GM18907 (cell line): Measurements from ENCODE around the gene TEP1.
"Not testable (repeated sequence)": the region's sequence is repeated elsewhere in the genome, so short reads cannot be mapped to it uniquely, and the experiment has no call there.

Source experiments
- ATAC-seq: cut with Tn5 transposase; IDR thresholded peaks from one replicate; pipeline ENCODE4 v1.9.1; 2021; ENCODE audit warnings: mild to moderate bottlenecking, moderate library complexity; ENCODE audit not compliant: unreplicated experiment

Gene TEP1

GRCh38 chr14:20391505-20391904, 21.8 kb downstream of the TEP1 start:
- no peak for ATAC-seq

- no peak for ATAC-seq
Measured at GRCh38 chr14:20388159-20388558, 25.1 kb downstream of the TEP1 start.

DNA sequence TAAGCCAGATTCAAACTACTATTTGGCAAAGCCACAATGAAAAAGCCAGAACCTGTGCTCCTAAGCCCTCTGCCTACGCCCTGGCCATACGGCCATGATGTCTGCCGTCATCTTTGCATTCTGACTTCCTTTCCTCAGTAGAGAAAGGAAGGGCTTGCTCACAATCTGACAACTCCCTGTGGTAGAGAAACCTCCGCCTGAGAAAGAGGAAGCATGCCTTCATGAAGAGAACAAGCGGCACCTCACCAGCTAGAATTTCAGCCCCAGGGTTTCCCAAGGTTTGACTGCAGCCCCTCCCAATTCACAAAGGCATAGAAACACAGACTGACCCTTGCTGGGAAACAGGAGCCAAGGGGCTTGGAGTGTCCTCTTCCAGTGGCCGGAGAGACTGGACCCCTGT, 25.7 kb downstream of the TEP1 start:
- ATAC-seq: peak; percentile 53

- no peak for ATAC-seq
Measured at GRCh38 chr14:20386276-20386855, 26.9 kb downstream of the TEP1 start.

GRCh38 chr14:20384886-20385285, 28.4 kb downstream of the TEP1 start:
- ATAC-seq: no peak

DNA sequence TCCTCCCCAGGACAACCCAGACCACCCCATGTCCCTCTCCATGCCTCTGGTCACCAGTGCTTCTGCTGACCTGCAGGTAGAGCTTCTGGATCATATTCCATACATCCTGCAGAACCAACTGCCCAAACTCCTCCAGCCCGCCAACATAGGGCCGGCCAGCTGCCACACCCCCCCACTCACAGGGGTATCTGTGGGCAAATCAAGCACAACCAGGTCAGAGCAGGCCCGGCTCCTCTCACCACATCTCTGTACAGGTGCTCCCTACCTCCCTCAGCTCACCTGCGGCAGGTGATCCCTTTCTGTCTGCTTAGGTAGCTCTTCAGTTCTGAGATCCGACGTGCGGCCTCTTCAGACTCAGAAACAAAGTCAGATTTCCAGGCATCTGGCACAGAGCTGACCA, 29.0 kb downstream of the TEP1 start:
- no peak for ATAC-seq

- ATAC-seq: no peak
Measured at GRCh38 chr14:20383636-20384035, 29.7 kb downstream of the TEP1 start.

- ATAC-seq: no peak
Measured at GRCh38 chr14:20383032-20383431, 30.3 kb downstream of the TEP1 start.

DNA sequence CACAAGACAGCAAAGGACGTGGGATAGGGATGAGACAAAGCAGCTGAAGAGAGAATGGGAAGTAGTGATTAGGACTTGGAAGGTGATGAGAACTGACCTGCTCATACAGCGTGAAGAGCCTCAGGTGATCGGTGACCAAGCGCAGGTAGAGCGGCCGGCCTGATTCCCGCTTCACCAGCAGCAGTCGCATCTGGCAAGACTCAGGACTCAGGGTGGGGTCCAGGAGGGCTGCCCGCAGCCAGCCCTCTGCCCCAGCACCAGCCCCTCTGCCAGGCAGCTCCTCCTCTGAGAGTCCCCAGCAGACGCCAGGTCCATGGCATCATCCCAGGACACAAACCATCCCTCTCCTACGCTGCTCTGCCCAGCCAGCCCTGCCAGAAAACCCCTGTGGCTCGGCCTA, 30.8 kb downstream of the TEP1 start:
- no peak for ATAC-seq

- ATAC-seq: no peak
Measured at GRCh38 chr14:20381341-20381740, 32.0 kb downstream of the TEP1 start.

DNA sequence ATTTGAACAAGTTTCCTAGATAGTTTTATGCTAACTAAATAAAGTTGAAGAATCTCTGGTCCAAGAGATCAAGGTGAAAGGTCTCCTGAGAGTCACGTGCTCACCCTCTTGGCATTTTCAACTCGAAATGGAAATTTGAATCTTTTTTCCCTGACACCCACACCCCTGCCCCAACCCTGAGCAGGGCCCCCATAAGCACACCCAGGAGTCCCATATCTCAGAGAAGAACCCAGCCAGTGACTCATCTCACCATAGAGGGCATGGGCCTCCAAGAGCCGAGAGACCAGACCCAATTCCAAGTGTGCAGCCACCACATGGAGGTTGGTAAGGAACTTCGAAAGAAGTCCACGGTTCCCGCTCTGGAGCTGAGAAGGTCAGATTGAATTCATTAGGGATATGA, 32.6 kb downstream of the TEP1 start:
- ATAC-seq: no peak

GRCh38 chr14:20379743-20380142, 33.6 kb downstream of the TEP1 start:
- no peak for ATAC-seq

- ATAC-seq: no peak
Measured at GRCh38 chr14:20377171-20377570, 36.1 kb downstream of the TEP1 start.

GRCh38 chr14:20376071-20376588, 37.2 kb downstream of the TEP1 start:
- ATAC-seq: no peak

DNA sequence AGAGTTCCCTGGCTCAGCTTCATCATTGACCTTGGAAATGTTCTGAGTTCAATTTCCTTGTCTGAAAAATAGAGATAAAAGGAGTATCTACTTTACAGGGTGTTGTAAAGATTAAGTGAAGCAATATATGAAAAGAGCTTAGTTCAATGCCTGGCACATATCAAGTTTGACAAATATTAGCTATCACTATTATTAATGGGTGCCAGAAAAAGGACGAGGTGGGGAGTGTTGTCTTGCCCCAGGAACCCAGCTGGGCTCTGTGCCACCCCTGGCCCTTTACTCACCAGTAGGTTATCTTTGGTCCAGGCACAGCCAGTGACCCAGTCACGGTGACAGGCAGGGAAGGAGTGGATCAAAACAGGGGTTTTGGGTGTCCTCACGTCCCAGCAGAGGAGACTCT, 37.8 kb downstream of the TEP1 start:
- ATAC-seq: no peak

- ATAC-seq: no peak
Measured at GRCh38 chr14:20372796-20373195, 40.5 kb downstream of the TEP1 start.

GRCh38 chr14:20365928-20366327, 47.4 kb downstream of the TEP1 start:
- no peak for ATAC-seq

- not testable (repeated sequence) for ATAC-seq
Measured at GRCh38 chr14:20358474-20358873, 54.8 kb downstream of the TEP1 start.

DNA sequence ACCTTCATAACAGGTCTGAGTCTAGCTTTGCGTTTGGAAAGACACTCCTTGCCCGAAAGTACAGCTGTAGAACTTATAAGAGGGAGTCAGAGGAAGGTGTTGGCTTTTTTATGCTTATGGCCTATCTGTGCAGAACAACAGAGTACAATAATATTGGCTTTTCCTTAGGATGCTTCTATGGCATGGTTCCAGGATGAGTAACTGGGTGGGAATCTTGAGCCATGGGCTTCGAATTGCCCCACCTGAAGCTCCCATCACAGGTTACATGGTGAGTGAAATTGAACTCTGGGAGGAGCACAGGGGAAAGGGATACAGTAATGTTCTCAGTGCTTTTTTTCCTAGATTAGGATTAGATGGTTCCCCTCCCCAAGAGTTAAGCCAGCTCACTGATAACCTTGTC, 56.9 kb downstream of the TEP1 start:
- no peak for ATAC-seq

DNA sequence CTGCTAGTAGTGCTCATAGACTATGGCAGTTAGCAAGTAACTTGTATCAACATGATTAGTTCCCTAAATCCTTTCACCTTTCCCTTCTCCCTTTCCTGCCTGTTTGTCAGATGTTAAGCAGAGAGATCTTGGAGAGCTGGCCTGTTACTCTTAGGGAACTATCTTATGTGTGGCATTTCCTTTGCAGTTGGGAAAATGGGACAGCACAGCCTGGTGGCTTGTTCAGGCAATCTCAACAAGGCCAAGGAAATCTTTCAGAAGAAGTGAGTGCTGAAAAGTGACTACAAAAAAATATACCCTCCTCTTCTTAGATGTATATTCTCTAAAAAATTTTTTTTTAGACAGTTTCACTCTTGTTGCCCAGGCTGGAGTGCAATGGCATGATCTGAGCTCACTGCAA, 62.4 kb downstream of the TEP1 start:
- no peak for ATAC-seq

DNA sequence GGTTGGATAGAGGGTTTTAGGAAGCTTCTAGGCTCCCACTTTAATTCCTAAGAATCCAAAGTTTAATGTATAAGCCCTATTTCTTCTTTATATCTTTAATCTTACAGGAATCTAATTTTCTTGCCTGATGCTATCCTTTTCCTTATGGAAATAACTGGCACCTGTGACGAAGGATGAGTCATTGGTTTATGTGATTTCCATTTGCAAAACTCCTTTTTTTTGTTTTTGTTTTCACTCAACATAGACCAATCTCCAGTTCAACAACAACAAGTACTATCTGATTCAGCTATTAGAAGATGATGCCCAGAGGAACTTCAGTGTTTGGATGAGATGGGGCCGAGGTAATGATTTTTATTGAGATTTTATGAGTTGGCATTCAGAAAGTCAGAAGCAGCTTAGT, 63.0 kb downstream of the TEP1 start:
- ATAC-seq: no peak

DNA sequence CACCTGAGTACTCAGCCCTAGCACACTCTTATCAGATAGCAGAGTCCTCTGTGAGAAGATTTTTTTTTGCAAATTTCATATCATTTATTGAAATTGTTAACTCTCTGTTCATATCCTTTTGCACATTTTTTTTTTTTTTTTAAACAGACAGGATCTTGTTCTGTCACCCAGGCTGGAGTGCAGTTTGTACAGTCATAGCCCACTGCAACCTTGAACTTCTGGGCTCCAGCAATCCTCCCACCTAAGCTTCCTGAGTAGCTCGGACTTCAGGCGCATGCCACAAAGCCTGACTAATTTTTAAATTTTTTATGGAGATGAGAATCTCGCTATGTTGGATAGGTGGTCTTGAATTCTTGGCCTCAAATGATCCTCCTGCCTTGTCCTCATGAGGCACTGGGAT, 65.6 kb downstream of the TEP1 start:
- no peak for ATAC-seq

- ATAC-seq: no peak
Measured at GRCh38 chr14:20346713-20347112, 66.6 kb downstream of the TEP1 start.
